Measurements from ENCODE around the gene TMEM41B. TPM values are rescaled to one million over a fixed set of nuclear protein-coding genes. Genes with fewer than 3 reads are reported as not detected.
"Not testable (repeated sequence)": the region's sequence is repeated elsewhere in the genome, so short reads cannot be mapped to it uniquely, and the experiment has no call there.

Gene TMEM41B
- total RNA-seq, 4 donors from 2014 or later = 14.4 to 23.5 (median 16.9) TPM

GRCh38 chr11:9320047-9320446 lies 5.7 kb upstream of the TMEM41B start:
- no peak overlapping the region for H3K4me3 ChIP-seq
- H3K27me3 ChIP-seq = peaks cover 18% of the 10 kb centered on the region
- WGBS, 2 donors (ENCODE audit: low coverage in 1 of 2) = 90 to 95% methylated on average over 3 of the region's 3 CpGs
- H3K27ac ChIP-seq = no peak overlapping the region
- H3K9me3 ChIP-seq = no peaks in the 10 kb centered on the region
- peaks cover 0 to 3% (median 0%) of the 10 kb centered on the region in 3 donors for H3K4me1 ChIP-seq
- H3K36me3 ChIP-seq = no peaks in the 10 kb centered on the region
- TF ChIP-seq EP300 (IDR thresholded peaks at IDR 0.05) (no peak), POLR2AphosphoS5 (IDR thresholded peaks at IDR 0.05) (no peak), POLR2A (IDR thresholded peaks at IDR 0.05) (no peak)
- TF ChIP-seq, protein P1, sequence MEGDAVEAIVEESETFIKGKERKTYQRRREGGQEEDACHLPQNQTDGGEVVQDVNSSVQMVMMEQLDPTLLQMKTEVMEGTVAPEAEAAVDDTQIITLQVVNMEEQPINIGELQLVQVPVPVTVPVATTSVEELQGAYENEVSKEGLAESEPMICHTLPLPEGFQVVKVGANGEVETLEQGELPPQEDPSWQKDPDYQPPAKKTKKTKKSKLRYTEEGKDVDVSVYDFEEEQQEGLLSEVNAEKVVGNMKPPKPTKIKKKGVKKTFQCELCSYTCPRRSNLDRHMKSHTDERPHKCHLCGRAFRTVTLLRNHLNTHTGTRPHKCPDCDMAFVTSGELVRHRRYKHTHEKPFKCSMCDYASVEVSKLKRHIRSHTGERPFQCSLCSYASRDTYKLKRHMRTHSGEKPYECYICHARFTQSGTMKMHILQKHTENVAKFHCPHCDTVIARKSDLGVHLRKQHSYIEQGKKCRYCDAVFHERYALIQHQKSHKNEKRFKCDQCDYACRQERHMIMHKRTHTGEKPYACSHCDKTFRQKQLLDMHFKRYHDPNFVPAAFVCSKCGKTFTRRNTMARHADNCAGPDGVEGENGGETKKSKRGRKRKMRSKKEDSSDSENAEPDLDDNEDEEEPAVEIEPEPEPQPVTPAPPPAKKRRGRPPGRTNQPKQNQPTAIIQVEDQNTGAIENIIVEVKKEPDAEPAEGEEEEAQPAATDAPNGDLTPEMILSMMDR (IDR thresholded peaks at IDR 0.05) = no peak
- no peak for ATAC-seq

- H3K9me3 ChIP-seq, H3K4me1 ChIP-seq, H3K27ac ChIP-seq, ATAC-seq, H3K36me3 ChIP-seq, H3K4me3 ChIP-seq: not testable (repeated sequence)
- H3K27me3 ChIP-seq = peaks cover 18% of the 10 kb centered on the region
- WGBS, 2 donors (ENCODE audit: low coverage in 1 of 2) = 82 to 88% methylated on average over 3 to 4 of the region's 4 CpGs
Measured at GRCh38 chr11:9319377-9320001, 5.1 kb upstream of the TMEM41B start.

DNA sequence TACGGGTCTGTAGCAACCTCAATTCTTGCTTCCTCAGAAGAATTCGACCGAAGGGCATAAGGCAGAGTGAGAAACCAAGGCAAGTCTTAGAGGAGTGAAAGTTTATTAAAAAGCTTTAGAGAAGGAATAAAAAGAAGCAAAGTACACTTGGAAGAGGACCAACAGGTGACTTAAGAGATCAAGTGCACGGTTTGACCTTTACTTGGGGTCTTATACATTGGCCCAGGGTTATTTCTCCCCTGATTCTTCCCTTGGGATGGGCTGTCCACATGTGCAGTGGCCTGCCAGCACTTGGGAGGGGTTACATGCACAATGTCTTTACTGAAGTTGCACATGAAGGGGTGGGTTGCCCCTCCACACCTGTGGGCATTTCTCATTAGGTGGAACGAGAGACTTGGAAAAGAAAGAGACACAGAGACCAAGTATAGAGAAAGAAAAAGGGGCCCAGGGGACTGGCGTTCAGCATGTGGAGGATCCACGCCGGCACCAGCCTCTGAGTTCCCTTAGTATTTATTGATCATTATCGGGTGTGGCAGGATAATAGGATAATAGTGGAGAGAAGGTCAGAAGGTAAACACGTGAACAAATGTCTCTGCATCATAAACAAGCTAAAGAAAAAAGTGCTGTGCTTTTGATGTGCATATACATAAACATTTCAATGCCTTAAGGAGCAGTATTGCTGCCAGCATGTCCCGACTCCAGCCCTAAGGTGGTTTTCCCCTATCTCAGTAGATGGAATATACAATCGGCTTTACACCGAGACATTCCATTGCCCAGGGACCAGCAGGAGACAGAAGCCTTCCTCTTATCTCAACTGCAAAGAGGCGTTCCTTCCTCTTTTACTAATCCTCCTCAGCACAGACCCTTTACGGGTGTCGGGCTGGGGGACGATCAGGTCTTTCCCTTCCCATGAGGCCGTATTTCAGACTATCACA lies 4.3 kb upstream of the TMEM41B start:
- not testable (repeated sequence) for H3K4me3 ChIP-seq, H3K27ac ChIP-seq, H3K9me3 ChIP-seq, ATAC-seq, H3K4me1 ChIP-seq, H3K36me3 ChIP-seq
- H3K27me3 ChIP-seq = peaks cover 18% of the 10 kb centered on the region
- 36 to 56% methylated on average over 10 to 15 of the region's 18 CpGs for WGBS, 2 donors (ENCODE audit: low coverage in 1 of 2)

DNA sequence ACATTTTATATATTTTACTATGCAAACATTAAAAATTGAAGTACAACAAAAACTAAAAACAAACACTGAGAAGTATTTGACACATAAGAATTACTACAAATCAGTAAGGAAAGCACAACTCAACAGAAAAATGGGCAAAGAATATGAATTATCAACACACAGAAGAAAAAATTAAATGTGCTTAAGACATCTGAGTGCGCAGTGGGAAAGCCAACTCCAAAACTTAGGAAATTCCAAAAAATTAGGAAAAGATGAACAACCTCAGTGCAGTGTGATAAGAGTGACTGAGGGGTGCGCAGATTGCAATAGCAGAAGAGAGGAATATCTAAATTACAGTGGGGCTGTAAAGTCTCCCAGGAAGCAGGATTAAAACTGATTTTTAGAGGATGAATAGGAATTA lies 1.9 kb upstream of the TMEM41B start:
- H3K9me3 ChIP-seq = no peaks in the 10 kb centered on the region
- TF ChIP-seq POLR2A (IDR thresholded peaks at IDR 0.05) (no peak), POLR2AphosphoS5 (IDR thresholded peaks at IDR 0.05) (no peak), EP300 (IDR thresholded peaks at IDR 0.05) (no peak)
- TF ChIP-seq, protein P1 (IDR thresholded peaks at IDR 0.05) = no peak
- H3K4me3 ChIP-seq = no peak overlapping the region
- ATAC-seq = no peak
- no peaks in the 10 kb centered on the region for H3K36me3 ChIP-seq
- WGBS, 2 donors (ENCODE audit: low coverage in 1 of 2) = 96 to 100% methylated on average over 1 to 2 of the region's 2 CpGs
- H3K27ac ChIP-seq = no peak overlapping the region
- H3K27me3 ChIP-seq = peaks cover 18% of the 10 kb centered on the region
- peaks cover 0 to 29% (median 0%) of the 10 kb centered on the region in 3 donors for H3K4me1 ChIP-seq

DNA sequence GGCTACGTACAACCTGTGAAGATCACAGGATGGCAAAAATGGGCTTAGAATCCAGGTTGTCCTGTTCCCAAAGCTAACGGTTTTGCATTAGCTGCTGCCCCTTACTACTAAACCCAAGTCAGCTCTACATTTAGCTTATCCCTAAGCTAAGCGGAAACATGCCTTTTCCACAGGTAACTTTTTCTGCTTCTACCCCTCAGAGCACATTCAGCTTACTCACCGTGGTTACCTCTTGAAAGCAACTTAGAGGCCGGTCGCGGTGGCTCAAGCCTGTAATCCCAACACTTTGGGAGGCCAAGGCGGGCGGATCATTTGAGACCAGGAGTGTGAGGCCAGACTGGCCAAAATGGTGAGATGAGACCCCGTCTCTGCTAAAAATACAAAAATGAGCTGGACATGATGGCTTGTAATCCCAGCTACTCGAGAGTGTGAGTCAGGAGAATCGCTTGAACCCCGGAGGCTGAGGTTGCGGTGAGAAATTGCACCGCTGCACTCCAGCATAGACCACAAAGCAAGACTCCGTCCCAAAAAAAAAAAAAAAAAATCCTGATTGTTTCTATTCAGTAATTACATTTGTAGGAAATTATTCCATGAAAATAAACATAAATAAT lies 790 bp upstream of the TMEM41B start:
- TF ChIP-seq POLR2AphosphoS5 (IDR thresholded peaks at IDR 0.05) = no peak
- TF ChIP-seq, protein P1 (IDR thresholded peaks at IDR 0.05) = no peak
- no peak for TF ChIP-seq POLR2A (IDR thresholded peaks at IDR 0.05)
- TF ChIP-seq EP300 (IDR thresholded peaks at IDR 0.05) = no peak
- peak overlapping the region; percentile 83 to 98 for H3K4me3 ChIP-seq
- H3K27ac ChIP-seq = peak overlapping the region; percentile 77 to 90 (median 84)
- no peaks in the 10 kb centered on the region for H3K9me3 ChIP-seq
- WGBS, 2 donors (ENCODE audit: low coverage in 1 of 2) = 31 to 60% methylated on average over 3 to 8 of the region's 16 CpGs
- ATAC-seq = no peak
- no peaks in the 10 kb centered on the region for H3K36me3 ChIP-seq
- peaks cover 0 to 36% (median 0%) of the 10 kb centered on the region in 3 donors for H3K4me1 ChIP-seq
- H3K27me3 ChIP-seq = peaks cover 12% of the 10 kb centered on the region
